PC-3 (cell line): ENCODE measurements around the gene RSU1.

Experiments used
- EZH2 ChIP-seq: fragments of 300-600 bp; sonication (generic); IDR thresholded peaks from one replicate; pipeline ENCODE4 v1.6.1; 2017; ENCODE audit warnings: antibody characterized with exemption, mild to moderate bottlenecking, low read length; ENCODE audit not compliant: unreplicated experiment
- EZH2phosphoT487 ChIP-seq: fragments of 300-600 bp; sonication (generic); IDR thresholded peaks from 2 replicates; pipeline ENCODE4 v1.6.1; 2018; ENCODE audit warnings: mild to moderate bottlenecking, antibody characterized with exemption, low read length, borderline replicate concordance

DNA sequence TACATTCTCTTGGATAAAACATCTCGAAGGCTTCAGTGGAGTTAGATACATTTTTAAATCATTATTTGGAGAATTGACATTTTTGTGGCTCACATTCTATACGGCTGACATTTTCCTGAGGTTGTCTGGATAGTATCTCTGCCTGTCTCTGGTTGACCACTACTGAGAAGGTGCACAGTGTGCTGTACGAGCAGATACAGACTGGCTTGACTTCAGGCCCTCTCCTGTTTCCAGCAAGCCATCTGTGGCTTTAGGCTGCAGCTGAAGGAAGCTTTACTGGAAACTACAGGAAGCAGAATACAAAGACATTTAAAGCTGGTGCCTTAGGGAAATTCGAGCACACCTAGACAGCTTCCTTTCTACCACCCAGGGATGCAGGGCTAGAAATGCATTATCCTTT lies 39.3 kb upstream of the RSU1 start:
- TF ChIP-seq EZH2phosphoT487, result no peak
- TF ChIP-seq EZH2, result no peak
